ENCODE data around the gene RGMA.

Gene RGMA

GRCh38 chr15:93127286-93127685 lies 38.3 kb upstream of the RGMA start:
- H3K4me3 ChIP-seq (ENCODE audit: low read length) = no peak overlapping the region
- TF ChIP-seq CTCF (conservative IDR thresholded peaks at IDR 0.05; ENCODE audit: low read depth, low read length) = no peak
- DNase-seq (ENCODE audit: low read depth) = no peak

- H3K4me3 ChIP-seq (ENCODE audit: low read length) = no peak overlapping the region
- DNase-seq (ENCODE audit: low read depth) = no peak
- TF ChIP-seq CTCF (conservative IDR thresholded peaks at IDR 0.05; ENCODE audit: low read depth, low read length) = no peak
Measured at GRCh38 chr15:93126599-93126998, 37.6 kb upstream of the RGMA start.

- no peak overlapping the region for H3K4me3 ChIP-seq (ENCODE audit: low read length)
- DNase-seq (ENCODE audit: low read depth) = no peak
- no peak for TF ChIP-seq CTCF (conservative IDR thresholded peaks at IDR 0.05; ENCODE audit: low read depth, low read length)
Measured at GRCh38 chr15:93126148-93126547, 37.1 kb upstream of the RGMA start.

- DNase-seq (ENCODE audit: low read depth) = no peak
- H3K4me3 ChIP-seq (ENCODE audit: low read length) = no peak overlapping the region
- no peak for TF ChIP-seq CTCF (conservative IDR thresholded peaks at IDR 0.05; ENCODE audit: low read depth, low read length)
Measured at GRCh38 chr15:93124126-93124525, 35.1 kb upstream of the RGMA start.

- no peak for TF ChIP-seq CTCF (conservative IDR thresholded peaks at IDR 0.05; ENCODE audit: low read depth, low read length)
- no peak overlapping the region for H3K4me3 ChIP-seq (ENCODE audit: low read length)
- no peak for DNase-seq (ENCODE audit: low read depth)
Measured at GRCh38 chr15:93121973-93122910, 33.2 kb upstream of the RGMA start.

GRCh38 chr15:93121107-93121506 lies 32.1 kb upstream of the RGMA start:
- TF ChIP-seq CTCF (conservative IDR thresholded peaks at IDR 0.05; ENCODE audit: low read depth, low read length) = no peak
- no peak for DNase-seq (ENCODE audit: low read depth)
- H3K4me3 ChIP-seq (ENCODE audit: low read length) = no peak overlapping the region

- DNase-seq (ENCODE audit: low read depth) = no peak
- no peak for TF ChIP-seq CTCF (conservative IDR thresholded peaks at IDR 0.05; ENCODE audit: low read depth, low read length)
- no peak overlapping the region for H3K4me3 ChIP-seq (ENCODE audit: low read length)
Measured at GRCh38 chr15:93118904-93119303, 29.9 kb upstream of the RGMA start.
